Left ventricle myocardium inferior (tissue), 1 donor: ENCODE measurements around the gene PTTG1. TPM values are rescaled to one million over a fixed set of nuclear protein-coding genes. Genes with fewer than 3 reads are reported as not detected.

ENCODE experiments used
- DNase-seq: peaks from one replicate; pipeline ENCODE4 v3.0.0-alpha.2; 2020
- H3K27ac ChIP-seq: fragments of 200-600 bp; replicated peaks from 2 replicates; pipeline ENCODE4 v1.8.0; 2021
- H3K27me3 ChIP-seq: fragments of 200-600 bp; 2 replicates; pipeline ENCODE4 v1.8.0; 2021; ENCODE audit warnings: low read depth
- H3K36me3 ChIP-seq: fragments of 200-600 bp; 2 replicates; pipeline ENCODE4 v1.8.0; 2021
- H3K4me1 ChIP-seq: fragments of 200-600 bp; 2 replicates; pipeline ENCODE4 v1.8.0; 2021
- H3K4me3 ChIP-seq: fragments of 200-600 bp; 2 replicates; pipeline ENCODE4 v1.8.0; 2021; ENCODE audit warnings: mild to moderate bottlenecking, moderate library complexity
- H3K9me3 ChIP-seq: fragments of 200-600 bp; replicated peaks from 2 replicates; pipeline ENCODE4 v1.8.0; 2021
- CTCF ChIP-seq: fragments of 200-600 bp; IDR thresholded peaks from 2 replicates; pipeline ENCODE4 v1.8.0; 2021; ENCODE audit warnings: antibody characterized with exemption, mild to moderate bottlenecking, borderline replicate concordance
- intact Hi-C: fragments of 100-400 bp; cut with micrococcal nuclease; formaldehyde crosslinking; loops from one replicate; pipeline ENCODE4 v1.11.0; 2022
- total RNA-seq: library from RNA; stranded (reverse); fragmentation: NEBNext Ultra II Directional; extraction: Animal tissue kit (Norgen Biotek cat#: 25700); gene quantifications from one replicate; pipeline ENCODE4 v1.2.1, GENCODE V29; 2021
- donor health status: DM: no; HTN: yes; CAD: no; lungs with severe emphysema.

The PTTG1 gene
- total RNA-seq, 1 donor from 2014 or later, result 0.88 TPM

GRCh38 chr5:160464466-160464797, 42.8 kb downstream of the PTTG1 start:
- DNase-seq, result no peak
- no peaks in the 10 kb centered on the region for H3K27me3 ChIP-seq
- H3K27ac ChIP-seq, result no peak overlapping the region
- peaks cover 21% of the 10 kb centered on the region for H3K4me1 ChIP-seq
- H3K4me3 ChIP-seq, result no peak overlapping the region
- no peak for TF ChIP-seq CTCF
- no peaks in the 10 kb centered on the region for H3K36me3 ChIP-seq
- H3K9me3 ChIP-seq, result no peaks in the 10 kb centered on the region
- intact Hi-C loops, result no loop called here

- TF ChIP-seq CTCF, result no peak
- H3K9me3 ChIP-seq, result no peaks in the 10 kb centered on the region
- peaks cover 33% of the 10 kb centered on the region for H3K4me1 ChIP-seq
- no peak overlapping the region for H3K27ac ChIP-seq
- no peaks in the 10 kb centered on the region for H3K36me3 ChIP-seq
- intact Hi-C loops, result no loop called here
- no peak for DNase-seq
- H3K4me3 ChIP-seq, result no peak overlapping the region
- no peaks in the 10 kb centered on the region for H3K27me3 ChIP-seq
Observed at GRCh38 chr5:160466116-160466515, 44.5 kb downstream of the PTTG1 start.

- Histone ChIP-seq H3K4me3 (peak overlapping the region; percentile 62), H3K27me3 (no peaks in the 10 kb centered on the region), H3K36me3 (no peaks in the 10 kb centered on the region), H3K27ac (peak overlapping the region; percentile 79), H3K9me3 (no peaks in the 10 kb centered on the region), H3K4me1 (peaks cover 42% of the 10 kb centered on the region)
- intact Hi-C loops, result no loop called here
- DNase-seq, result no peak
- no peak for TF ChIP-seq CTCF
Observed at GRCh38 chr5:160466889-160467554, 45.4 kb downstream of the PTTG1 start.

- no peaks in the 10 kb centered on the region for H3K36me3 ChIP-seq
- H3K4me3 ChIP-seq, result peak overlapping the region; percentile 62
- intact Hi-C loops, result no loop called here
- peaks cover 45% of the 10 kb centered on the region for H3K4me1 ChIP-seq
- no peaks in the 10 kb centered on the region for H3K9me3 ChIP-seq
- no peaks in the 10 kb centered on the region for H3K27me3 ChIP-seq
- peak; percentile 71 for DNase-seq
- TF ChIP-seq CTCF, result no peak
- peak overlapping the region; percentile 79 for H3K27ac ChIP-seq
Observed at GRCh38 chr5:160467555-160468362, 46.1 kb downstream of the PTTG1 start.

GRCh38 chr5:160468363-160468975, 46.8 kb downstream of the PTTG1 start:
- Histone ChIP-seq H3K27me3 (no peaks in the 10 kb centered on the region), H3K36me3 (no peaks in the 10 kb centered on the region), H3K4me1 (peaks cover 45% of the 10 kb centered on the region), H3K27ac (peak overlapping the region; percentile 79), H3K9me3 (no peaks in the 10 kb centered on the region), H3K4me3 (peak overlapping the region; percentile 62)
- intact Hi-C loops, result no loop called here
- DNase-seq, result no peak
- TF ChIP-seq CTCF, result no peak
